ENCODE measurements around the gene GATM.

The GATM gene

GRCh38 chr15:45387380-45388007, 9.2 kb upstream of the GATM start:
- Histone ChIP-seq H3K27ac (ENCODE audit: low read depth, low read length, severe bottlenecking) (no peak overlapping the region), H3K4me3 (ENCODE audit: extremely low read depth, insufficient read depth, low read length, poor library complexity, severe bottlenecking) (no peak overlapping the region), H3K4me1 (ENCODE audit: control insufficient read depth, insufficient read depth, low read length, poor library complexity, severe bottlenecking) (no peaks in the 10 kb centered on the region), H3K9me3 (ENCODE audit: control insufficient read depth, low read length) (no peaks in the 10 kb centered on the region), H3K36me3 (ENCODE audit: control insufficient read depth, insufficient read depth, low read length) (no peaks in the 10 kb centered on the region)
- no CpG with 5 or more reads among the region's 1 CpG for WGBS, 2 experiments (ENCODE audit: insufficient coverage in 2 of 2)

DNA sequence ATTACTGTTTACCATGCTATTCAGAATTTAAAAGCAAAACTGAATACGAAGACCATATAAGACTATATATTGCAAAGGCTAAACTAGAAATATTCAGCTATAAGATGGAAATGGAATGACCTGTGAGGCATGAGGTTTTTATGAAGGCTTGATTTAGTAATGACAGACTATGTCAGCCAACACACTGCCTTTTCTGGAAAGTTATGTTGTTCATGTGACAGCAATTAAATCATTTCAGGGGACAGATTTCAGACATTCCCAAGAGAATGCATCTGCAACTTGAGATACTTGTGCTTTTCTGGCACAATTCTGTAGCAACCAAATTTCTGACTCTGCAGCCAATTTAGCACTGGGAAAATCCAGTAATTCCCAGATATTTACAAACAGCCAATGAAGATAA, 8.6 kb upstream of the GATM start:
- Histone ChIP-seq H3K4me1 (ENCODE audit: control insufficient read depth, insufficient read depth, low read length, poor library complexity, severe bottlenecking) (no peaks in the 10 kb centered on the region), H3K36me3 (ENCODE audit: control insufficient read depth, insufficient read depth, low read length) (no peaks in the 10 kb centered on the region), H3K4me3 (ENCODE audit: extremely low read depth, insufficient read depth, low read length, poor library complexity, severe bottlenecking) (no peak overlapping the region), H3K27ac (ENCODE audit: low read depth, low read length, severe bottlenecking) (no peak overlapping the region), H3K9me3 (ENCODE audit: control insufficient read depth, low read length) (no peaks in the 10 kb centered on the region)
- no CpG with 5 or more reads among the region's 1 CpG for WGBS, 2 experiments (ENCODE audit: insufficient coverage in 2 of 2)

GRCh38 chr15:45386420-45386819, 8.1 kb upstream of the GATM start:
- Histone ChIP-seq H3K36me3 (ENCODE audit: control insufficient read depth, insufficient read depth, low read length) (no peaks in the 10 kb centered on the region), H3K4me1 (ENCODE audit: control insufficient read depth, insufficient read depth, low read length, poor library complexity, severe bottlenecking) (no peaks in the 10 kb centered on the region), H3K27ac (ENCODE audit: low read depth, low read length, severe bottlenecking) (no peak overlapping the region), H3K4me3 (ENCODE audit: extremely low read depth, insufficient read depth, low read length, poor library complexity, severe bottlenecking) (no peak overlapping the region), H3K9me3 (ENCODE audit: control insufficient read depth, low read length) (no peaks in the 10 kb centered on the region)
- WGBS, 2 experiments (ENCODE audit: insufficient coverage in 2 of 2): 82 to 83% methylated on average over 3 to 5 of the region's 5 CpGs

- Histone ChIP-seq H3K27ac (ENCODE audit: low read depth, low read length, severe bottlenecking) (no peak overlapping the region), H3K4me1 (ENCODE audit: control insufficient read depth, insufficient read depth, low read length, poor library complexity, severe bottlenecking) (no peaks in the 10 kb centered on the region), H3K4me3 (ENCODE audit: extremely low read depth, insufficient read depth, low read length, poor library complexity, severe bottlenecking) (no peak overlapping the region), H3K9me3 (ENCODE audit: control insufficient read depth, low read length) (no peaks in the 10 kb centered on the region), H3K36me3 (ENCODE audit: control insufficient read depth, insufficient read depth, low read length) (no peaks in the 10 kb centered on the region)
- WGBS, 2 experiments (ENCODE audit: insufficient coverage in 2 of 2): no CpG with 5 or more reads among the region's 1 CpG
Measured at GRCh38 chr15:45385590-45385989, 7.2 kb upstream of the GATM start.

DNA sequence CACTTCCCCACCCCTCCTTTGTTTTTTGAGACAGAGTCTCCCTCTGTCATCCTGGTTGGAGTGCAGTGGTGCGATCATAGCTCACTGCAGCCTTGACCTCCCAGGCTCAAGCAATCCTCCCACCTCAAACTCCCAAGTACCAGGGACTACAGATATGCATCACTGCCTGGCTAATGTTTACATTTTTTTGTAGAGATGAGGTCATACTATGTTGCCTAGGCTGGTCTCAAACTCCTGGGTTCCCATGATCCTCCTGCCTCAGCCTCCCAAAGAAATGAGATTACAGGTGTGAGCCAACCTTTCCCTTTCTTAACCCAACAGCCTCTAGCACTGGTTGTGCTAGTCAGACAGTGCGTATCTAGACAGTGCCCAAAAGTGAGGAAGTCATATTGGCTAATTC, 6.4 kb upstream of the GATM start:
- H3K36me3 ChIP-seq (ENCODE audit: control insufficient read depth, insufficient read depth, low read length): no peaks in the 10 kb centered on the region
- no peak overlapping the region for H3K4me3 ChIP-seq (ENCODE audit: extremely low read depth, insufficient read depth, low read length, poor library complexity, severe bottlenecking)
- WGBS, 2 experiments (ENCODE audit: insufficient coverage in 2 of 2): no CpG with 5 or more reads among the region's 2 CpGs
- no peak overlapping the region for H3K27ac ChIP-seq (ENCODE audit: low read depth, low read length, severe bottlenecking)
- H3K9me3 ChIP-seq (ENCODE audit: control insufficient read depth, low read length): no peaks in the 10 kb centered on the region
- no peaks in the 10 kb centered on the region for H3K4me1 ChIP-seq (ENCODE audit: control insufficient read depth, insufficient read depth, low read length, poor library complexity, severe bottlenecking)

- 53 to 66% methylated on average over 7 to 9 of the region's 11 CpGs for WGBS, 2 experiments (ENCODE audit: insufficient coverage in 2 of 2)
- Histone ChIP-seq H3K36me3 (ENCODE audit: control insufficient read depth, insufficient read depth, low read length) (no peaks in the 10 kb centered on the region), H3K4me3 (ENCODE audit: extremely low read depth, insufficient read depth, low read length, poor library complexity, severe bottlenecking) (peak overlapping the region; percentile 47), H3K9me3 (ENCODE audit: control insufficient read depth, low read length) (no peaks in the 10 kb centered on the region), H3K4me1 (ENCODE audit: control insufficient read depth, insufficient read depth, low read length, poor library complexity, severe bottlenecking) (peaks cover 20% of the 10 kb centered on the region), H3K27ac (ENCODE audit: low read depth, low read length, severe bottlenecking) (no peak overlapping the region)
Measured at GRCh38 chr15:45378913-45379262, 544 bp upstream of the GATM start.

- no peak overlapping the region for H3K27ac ChIP-seq (ENCODE audit: low read depth, low read length, severe bottlenecking)
- WGBS, 2 experiments (ENCODE audit: insufficient coverage in 2 of 2): 1 to 3% methylated on average over 21 to 27 of the region's 32 CpGs
- peak overlapping the region; percentile 47 for H3K4me3 ChIP-seq (ENCODE audit: extremely low read depth, insufficient read depth, low read length, poor library complexity, severe bottlenecking)
- peaks cover 20% of the 10 kb centered on the region for H3K4me1 ChIP-seq (ENCODE audit: control insufficient read depth, insufficient read depth, low read length, poor library complexity, severe bottlenecking)
- no peaks in the 10 kb centered on the region for H3K36me3 ChIP-seq (ENCODE audit: control insufficient read depth, insufficient read depth, low read length)
- no peaks in the 10 kb centered on the region for H3K9me3 ChIP-seq (ENCODE audit: control insufficient read depth, low read length)
Measured at GRCh38 chr15:45377609-45378148, 665 bp downstream of the GATM start.

DNA sequence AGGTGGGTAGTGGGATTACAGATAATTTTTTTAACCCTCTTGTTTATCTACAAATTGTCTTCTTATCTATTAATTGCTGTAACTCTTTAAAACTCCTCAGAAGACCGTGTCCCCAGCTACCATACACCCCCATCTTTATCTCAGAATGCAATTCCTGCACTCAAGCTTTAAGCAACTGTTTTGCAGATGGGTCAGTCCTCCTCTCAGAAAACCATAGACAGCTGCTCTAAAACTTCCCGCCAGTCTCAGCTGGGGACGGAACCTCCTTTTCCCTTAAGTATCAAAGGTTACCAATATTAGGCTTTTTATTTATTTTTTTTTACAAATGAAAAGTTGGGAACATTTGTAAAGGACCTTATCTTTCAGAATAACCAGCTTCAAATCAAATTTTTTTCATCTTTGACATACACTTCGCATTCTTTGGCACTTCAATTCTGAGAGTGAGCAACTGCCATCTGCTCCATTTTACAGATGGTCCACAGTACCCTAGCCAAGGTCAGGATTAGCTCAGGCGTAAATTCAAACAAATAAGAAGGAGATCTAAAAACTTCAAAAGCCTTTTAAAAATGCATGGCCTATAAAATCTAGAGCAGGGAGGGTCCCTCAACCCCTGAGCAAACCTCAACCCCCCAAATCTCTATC, 1.3 kb downstream of the GATM start:
- Histone ChIP-seq H3K36me3 (ENCODE audit: control insufficient read depth, insufficient read depth, low read length) (no peaks in the 10 kb centered on the region), H3K9me3 (ENCODE audit: control insufficient read depth, low read length) (no peaks in the 10 kb centered on the region), H3K27ac (ENCODE audit: low read depth, low read length, severe bottlenecking) (no peak overlapping the region), H3K4me1 (ENCODE audit: control insufficient read depth, insufficient read depth, low read length, poor library complexity, severe bottlenecking) (peaks cover 20% of the 10 kb centered on the region), H3K4me3 (ENCODE audit: extremely low read depth, insufficient read depth, low read length, poor library complexity, severe bottlenecking) (peak overlapping the region; percentile 47)
- 42 to 46% methylated on average over 2 of the region's 5 CpGs for WGBS, 2 experiments (ENCODE audit: insufficient coverage in 2 of 2)

DNA sequence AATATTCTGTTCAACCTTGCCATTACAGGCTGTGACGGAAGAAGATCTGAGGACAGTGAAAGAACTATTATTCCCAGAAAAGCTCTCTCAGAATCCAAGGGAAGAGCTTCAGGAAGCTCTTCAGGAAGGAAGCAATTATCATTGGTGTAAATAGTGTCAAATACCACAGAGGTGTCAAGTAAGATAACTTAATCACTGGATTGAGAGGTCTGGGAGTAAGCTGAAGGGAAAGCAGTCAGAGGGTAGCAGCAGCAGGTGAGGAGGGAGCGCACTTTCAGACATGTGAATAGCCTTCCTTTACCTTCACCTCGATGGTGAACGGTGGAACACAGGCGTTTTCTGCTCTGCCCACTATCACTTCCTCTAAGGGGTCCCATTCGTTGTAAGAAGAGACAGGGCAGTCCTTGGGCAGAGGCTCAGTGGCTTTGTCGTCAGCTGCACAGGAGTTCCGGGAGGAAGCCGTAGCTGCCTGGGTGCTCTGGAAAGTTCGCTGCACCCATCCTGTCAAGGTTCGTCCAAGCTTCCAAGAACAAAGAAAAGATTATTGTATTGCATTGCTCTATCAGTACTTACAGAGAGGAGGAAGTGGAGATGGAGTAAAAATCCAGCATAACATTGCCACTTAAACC, 1.9 kb downstream of the GATM start:
- 40 to 43% methylated on average over 8 of the region's 11 CpGs for WGBS, 2 experiments (ENCODE audit: insufficient coverage in 2 of 2)
- Histone ChIP-seq H3K4me3 (ENCODE audit: extremely low read depth, insufficient read depth, low read length, poor library complexity, severe bottlenecking) (no peak overlapping the region), H3K4me1 (ENCODE audit: control insufficient read depth, insufficient read depth, low read length, poor library complexity, severe bottlenecking) (peaks cover 20% of the 10 kb centered on the region), H3K27ac (ENCODE audit: low read depth, low read length, severe bottlenecking) (no peak overlapping the region), H3K9me3 (ENCODE audit: control insufficient read depth, low read length) (no peaks in the 10 kb centered on the region), H3K36me3 (ENCODE audit: control insufficient read depth, insufficient read depth, low read length) (no peaks in the 10 kb centered on the region)

GRCh38 chr15:45375836-45376235, 2.5 kb downstream of the GATM start:
- H3K4me1 ChIP-seq (ENCODE audit: control insufficient read depth, insufficient read depth, low read length, poor library complexity, severe bottlenecking): peaks cover 20% of the 10 kb centered on the region
- no peak overlapping the region for H3K4me3 ChIP-seq (ENCODE audit: extremely low read depth, insufficient read depth, low read length, poor library complexity, severe bottlenecking)
- H3K9me3 ChIP-seq (ENCODE audit: control insufficient read depth, low read length): no peaks in the 10 kb centered on the region
- no peak overlapping the region for H3K27ac ChIP-seq (ENCODE audit: low read depth, low read length, severe bottlenecking)
- WGBS, 2 experiments (ENCODE audit: insufficient coverage in 2 of 2): 81 to 91% methylated on average over 3 of the region's 3 CpGs
- no peaks in the 10 kb centered on the region for H3K36me3 ChIP-seq (ENCODE audit: control insufficient read depth, insufficient read depth, low read length)

DNA sequence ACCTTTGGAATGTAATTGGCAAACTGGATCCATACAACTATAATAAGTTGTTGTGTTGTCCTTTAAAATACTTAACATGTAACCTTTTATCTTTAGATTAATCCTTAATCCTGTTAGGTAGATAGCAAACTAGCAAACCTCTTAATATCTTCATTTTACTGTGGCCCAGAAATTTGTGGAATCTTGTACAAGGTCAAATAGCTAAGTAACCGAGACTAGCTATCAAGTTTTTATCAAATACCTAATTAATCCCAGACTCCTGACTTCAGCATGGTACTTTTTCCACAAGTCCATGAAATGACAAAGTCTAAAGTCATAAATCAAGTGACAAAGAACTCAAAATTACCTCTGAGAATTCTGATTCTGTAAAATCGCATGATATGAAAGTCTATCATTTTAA, 4.4 kb downstream of the GATM start:
- H3K4me1 ChIP-seq (ENCODE audit: control insufficient read depth, insufficient read depth, low read length, poor library complexity, severe bottlenecking): peaks cover 20% of the 10 kb centered on the region
- H3K27ac ChIP-seq (ENCODE audit: low read depth, low read length, severe bottlenecking): no peak overlapping the region
- H3K4me3 ChIP-seq (ENCODE audit: extremely low read depth, insufficient read depth, low read length, poor library complexity, severe bottlenecking): no peak overlapping the region
- H3K36me3 ChIP-seq (ENCODE audit: control insufficient read depth, insufficient read depth, low read length): no peaks in the 10 kb centered on the region
- WGBS, 2 experiments (ENCODE audit: insufficient coverage in 2 of 2): 100% methylated on average over 1 of the region's 2 CpGs; no CpG with 5 or more reads in 1 of the 2 experiments
- no peaks in the 10 kb centered on the region for H3K9me3 ChIP-seq (ENCODE audit: control insufficient read depth, low read length)

All from mesodermal cell (in vitro differentiated cells).